Measurements from ENCODE around the gene GTF2H4.

GRCh38 chr6:30891816-30892538, 16.0 kb upstream of the GTF2H4 start:
- TF ChIP-seq CTCF (IDR thresholded peaks at IDR 0.05) (no peak), POLR2A (IDR thresholded peaks at IDR 0.05) (no peak)

Data from uterus (tissue), 2 donors.